Right atrium auricular region (tissue), 2 donors: ENCODE data around the gene EPGN. TPM values are rescaled to one million over a fixed set of nuclear protein-coding genes. Genes with fewer than 3 reads are reported as not detected.

ENCODE experiments used
- DNase-seq: peaks from one replicate; pipeline ENCODE4 v3.0.0-alpha.2; 2019; ENCODE audit warnings: low spot score
- H3K27ac ChIP-seq, 2 donors: fragments of 200-600 bp; sonication (generic); 1 replicate in 1 of 2; 2 replicates in 1 of 2; pipeline ENCODE4 v1.5.1; 2016 to 2019
- H3K27me3 ChIP-seq, 2 donors: fragments of 200-600 bp; sonication (generic); one replicate each; pipeline versions ENCODE4 v1.5.1 to v1.6.0; 2017 to 2019
- H3K36me3 ChIP-seq: fragments of 200-600 bp; sonication (generic); one replicate; pipeline ENCODE4 v1.5.1; 2016
- H3K4me1 ChIP-seq, 2 donors: fragments of 200-600 bp; sonication (generic); one replicate each; pipeline versions ENCODE4 v1.5.1 to v1.6.0; 2017 to 2019
- H3K4me3 ChIP-seq, 2 donors: fragments of 200-600 bp; sonication (generic); 1 replicate in 1 of 2; 2 replicates in 1 of 2; pipeline ENCODE4 v1.5.1; 2017 to 2019; ENCODE audit warnings: mild to moderate bottlenecking in 1 of 2, moderate library complexity in 1 of 2
- H3K9me3 ChIP-seq, 2 donors: fragments of 200-600 bp; sonication (generic); one replicate each; pipeline ENCODE4 v1.5.1; 2019
- CTCF ChIP-seq, 2 donors: fragments of 200-600 bp; sonication (generic); IDR thresholded peaks; one replicate each; pipeline ENCODE4 v1.5.1; 2019; ENCODE audit warnings: antibody characterized with exemption in 2 of 2
- total RNA-seq, 2 donors: library from RNA; depleted of rRNA; stranded (reverse); fragments of >200 nt; gene quantifications; one replicate each; pipeline ENCODE4 v1.1.0, GENCODE V29; 2016

EPGN gene
- total RNA-seq, 2 donors from 2014 or later: 1.8 to 3.8 TPM

- DNase-seq: no peak
- peak; percentile 17 to 70 for TF ChIP-seq CTCF (IDR thresholded peaks at IDR 0.05)
- no peaks in the 10 kb centered on the region for H3K9me3 ChIP-seq
These were observed 3.5 kb downstream of the EPGN start for GRCh38 chr4:74311696-74312313.

DNA sequence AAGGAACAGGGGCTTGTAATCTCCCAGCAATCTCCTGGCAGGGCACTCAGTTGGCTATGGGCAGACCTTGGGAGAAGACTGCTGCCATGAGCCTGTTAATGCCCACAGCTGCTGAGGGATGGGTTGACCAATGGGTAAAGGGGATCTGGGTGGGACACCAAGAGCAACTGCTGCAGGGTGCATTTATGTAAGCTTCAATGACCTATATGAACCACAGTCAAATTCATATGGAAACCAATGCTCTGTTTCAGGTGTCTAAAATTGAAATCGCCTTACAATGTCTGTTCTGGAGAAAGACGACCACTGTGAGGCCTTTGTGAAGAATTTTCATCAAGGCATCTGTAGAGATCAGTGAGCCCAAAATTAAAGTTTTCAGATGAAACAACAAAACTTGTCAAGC lies 6.1 kb downstream of the EPGN start:
- no peak for TF ChIP-seq CTCF (IDR thresholded peaks at IDR 0.05)
- no peaks in the 10 kb centered on the region for H3K36me3 ChIP-seq
- no peak overlapping the region for H3K4me3 ChIP-seq
- H3K27ac ChIP-seq: no peak overlapping the region
- no peaks in the 10 kb centered on the region for H3K4me1 ChIP-seq
- no peaks in the 10 kb centered on the region for H3K27me3 ChIP-seq
- no peaks in the 10 kb centered on the region for H3K9me3 ChIP-seq
- no peak for DNase-seq

More at GRCh38 chr4:74311696-74312313, 3.5 kb downstream of the EPGN start:
- Histone ChIP-seq H3K4me1 (no peaks in the 10 kb centered on the region), H3K27me3 (no peaks in the 10 kb centered on the region), H3K27ac (no peak overlapping the region), H3K36me3 (no peaks in the 10 kb centered on the region), H3K4me3 (no peak overlapping the region)

DNA sequence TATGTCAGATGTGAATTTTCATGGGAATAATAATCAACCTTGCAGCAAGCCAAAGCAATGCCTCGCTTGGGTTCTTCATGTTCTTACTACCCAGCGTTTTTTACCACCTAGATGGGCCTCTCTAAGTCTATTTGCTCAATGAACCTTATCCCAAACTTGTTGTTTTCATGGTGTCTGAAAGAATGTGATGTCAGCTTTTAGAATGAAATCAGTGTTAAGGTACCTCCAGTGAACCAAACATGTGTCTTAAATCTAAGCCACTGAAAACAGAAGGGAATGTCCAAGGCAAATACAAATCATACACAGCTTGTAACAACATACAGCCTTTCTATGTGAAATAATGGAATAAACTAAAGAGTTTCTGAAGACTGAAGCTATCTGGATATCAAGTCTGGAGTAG lies 6.7 kb downstream of the EPGN start:
- no peak overlapping the region for H3K27ac ChIP-seq
- no peak for TF ChIP-seq CTCF (IDR thresholded peaks at IDR 0.05)
- H3K4me3 ChIP-seq: no peak overlapping the region
- no peaks in the 10 kb centered on the region for H3K4me1 ChIP-seq
- H3K36me3 ChIP-seq: no peaks in the 10 kb centered on the region
- H3K9me3 ChIP-seq: no peaks in the 10 kb centered on the region
- no peak for DNase-seq
- no peaks in the 10 kb centered on the region for H3K27me3 ChIP-seq

- Histone ChIP-seq H3K4me1 (no peaks in the 10 kb centered on the region), H3K9me3 (no peaks in the 10 kb centered on the region), H3K36me3 (no peaks in the 10 kb centered on the region), H3K27ac (no peak overlapping the region), H3K27me3 (no peaks in the 10 kb centered on the region), H3K4me3 (no peak overlapping the region)
- TF ChIP-seq CTCF (IDR thresholded peaks at IDR 0.05): no peak
- DNase-seq: no peak
These were observed 7.1 kb downstream of the EPGN start for GRCh38 chr4:74315376-74315775.

- Histone ChIP-seq H3K4me3 (no peak overlapping the region), H3K27ac (no peak overlapping the region), H3K4me1 (no peaks in the 10 kb centered on the region), H3K9me3 (no peaks in the 10 kb centered on the region), H3K27me3 (no peaks in the 10 kb centered on the region), H3K36me3 (no peaks in the 10 kb centered on the region)
- no peak for TF ChIP-seq CTCF (IDR thresholded peaks at IDR 0.05)
- DNase-seq: no peak
These were observed 8.1 kb downstream of the EPGN start for GRCh38 chr4:74316397-74316796.

- Histone ChIP-seq H3K36me3 (no peaks in the 10 kb centered on the region), H3K27ac (no peak overlapping the region), H3K4me1 (no peaks in the 10 kb centered on the region), H3K27me3 (no peaks in the 10 kb centered on the region), H3K9me3 (no peaks in the 10 kb centered on the region), H3K4me3 (no peak overlapping the region)
- no peak for DNase-seq
- no peak for TF ChIP-seq CTCF (IDR thresholded peaks at IDR 0.05)
These were observed 9.5 kb downstream of the EPGN start for GRCh38 chr4:74317616-74318246.
